ENCODE results near the gene ADAMTSL2.

GRCh38 chr9:133518706-133519449, 15.6 kb upstream of the ADAMTSL2 start:
- no peak for TF ChIP-seq CTCF (conservative IDR thresholded peaks at IDR 0.05 in 1 of 2, IDR thresholded peaks at IDR 0.05 in 1 of 2; ENCODE audit: low read depth in 1 of 2, low read length in 2 of 2)
- no peak for TF ChIP-seq EZH2 (IDR thresholded peaks at IDR 0.05; ENCODE audit: low read length, missing control alignments)
